SW480 (cell line): Measurements from ENCODE around the gene TMEM231.

Experiments
- DNase-seq: peaks from one replicate; pipeline ENCODE4 v3.0.0-alpha.2; 2016; ENCODE audit warnings: low spot score

The TMEM231 gene

DNA sequence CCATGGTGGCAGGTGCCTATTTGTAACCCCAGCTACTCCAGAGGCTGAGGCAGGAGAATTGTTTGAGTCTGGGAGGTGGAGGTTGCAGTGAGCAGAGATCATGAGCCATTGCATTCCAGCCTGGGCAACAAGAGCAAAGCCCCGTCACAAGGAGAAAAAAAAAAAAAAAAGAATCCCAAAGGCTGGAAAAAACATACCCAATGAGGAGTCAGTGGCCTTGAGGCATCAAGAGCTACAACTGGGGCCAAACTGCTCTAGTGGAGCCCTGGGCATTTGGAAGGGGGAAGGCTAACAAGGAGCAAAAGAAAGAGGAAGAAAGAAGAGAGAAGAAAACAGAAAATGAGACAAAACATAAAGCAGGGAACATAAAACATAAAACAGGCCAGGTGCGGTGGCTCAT, 67.7 kb downstream of the TMEM231 start:
- no peak for DNase-seq
